ENCODE results near the gene MYO3B. TPM values are rescaled to one million over a fixed set of nuclear protein-coding genes. Genes with fewer than 3 reads are reported as not detected.

The MYO3B gene
- total RNA-seq, 1 donor from 2014 or later: not detected

GRCh38 chr2:170162271-170162632 lies 15.7 kb upstream of the MYO3B start:
- DNase-seq (ENCODE audit: low spot score, unreplicated experiment): no peak
- Mint-ChIP-seq H3K9me3 (ENCODE audit: low read depth) (no peaks in the 10 kb centered on the region), H3K27me3 (no peaks in the 10 kb centered on the region), H3K36me3 (ENCODE audit: insufficient read depth) (no peaks in the 10 kb centered on the region), H3K4me3 (ENCODE audit: low read depth) (no peak overlapping the region), H3K27ac (no peak overlapping the region), H3K4me1 (ENCODE audit: low read depth) (peaks cover 1% of the 10 kb centered on the region)
- no peak for TF ChIP-seq CTCF (IDR thresholded peaks at IDR 0.05; ENCODE audit: unreplicated experiment)

- no peaks in the 10 kb centered on the region for H3K9me3 Mint-ChIP-seq (ENCODE audit: low read depth)
- peaks cover 4% of the 10 kb centered on the region for H3K27me3 Mint-ChIP-seq
- no peak for TF ChIP-seq CTCF (IDR thresholded peaks at IDR 0.05; ENCODE audit: unreplicated experiment)
- peaks cover 1% of the 10 kb centered on the region for H3K4me1 Mint-ChIP-seq (ENCODE audit: low read depth)
- DNase-seq (ENCODE audit: low spot score, unreplicated experiment): no peak
- no peak overlapping the region for H3K27ac Mint-ChIP-seq
- H3K4me3 Mint-ChIP-seq (ENCODE audit: low read depth): no peak overlapping the region
- no peaks in the 10 kb centered on the region for H3K36me3 Mint-ChIP-seq (ENCODE audit: insufficient read depth)
Observed at GRCh38 chr2:170163411-170164065, 14.4 kb upstream of the MYO3B start.

- Mint-ChIP-seq H3K36me3 (ENCODE audit: insufficient read depth) (no peaks in the 10 kb centered on the region), H3K9me3 (ENCODE audit: low read depth) (no peaks in the 10 kb centered on the region), H3K27me3 (peaks cover 4% of the 10 kb centered on the region), H3K4me1 (ENCODE audit: low read depth) (no peaks in the 10 kb centered on the region), H3K27ac (no peak overlapping the region), H3K4me3 (ENCODE audit: low read depth) (no peak overlapping the region)
- no peak for TF ChIP-seq CTCF (IDR thresholded peaks at IDR 0.05; ENCODE audit: unreplicated experiment)
- no peak for DNase-seq (ENCODE audit: low spot score, unreplicated experiment)
Observed at GRCh38 chr2:170165129-170165528, 12.8 kb upstream of the MYO3B start.

GRCh38 chr2:170166735-170167134 lies 11.2 kb upstream of the MYO3B start:
- Mint-ChIP-seq H3K9me3 (ENCODE audit: low read depth) (no peaks in the 10 kb centered on the region), H3K4me1 (ENCODE audit: low read depth) (peaks cover 6% of the 10 kb centered on the region), H3K27ac (no peak overlapping the region), H3K27me3 (peaks cover 4% of the 10 kb centered on the region), H3K36me3 (ENCODE audit: insufficient read depth) (no peaks in the 10 kb centered on the region), H3K4me3 (ENCODE audit: low read depth) (no peak overlapping the region)
- no peak for TF ChIP-seq CTCF (IDR thresholded peaks at IDR 0.05; ENCODE audit: unreplicated experiment)
- DNase-seq (ENCODE audit: low spot score, unreplicated experiment): no peak

GRCh38 chr2:170170281-170171040 lies 7.5 kb upstream of the MYO3B start:
- no peaks in the 10 kb centered on the region for H3K9me3 Mint-ChIP-seq (ENCODE audit: low read depth)
- TF ChIP-seq CTCF (IDR thresholded peaks at IDR 0.05; ENCODE audit: unreplicated experiment): no peak
- no peaks in the 10 kb centered on the region for H3K36me3 Mint-ChIP-seq (ENCODE audit: insufficient read depth)
- peaks cover 4% of the 10 kb centered on the region for H3K27me3 Mint-ChIP-seq
- no peak overlapping the region for H3K4me3 Mint-ChIP-seq (ENCODE audit: low read depth)
- no peak overlapping the region for H3K27ac Mint-ChIP-seq
- DNase-seq (ENCODE audit: low spot score, unreplicated experiment): no peak
- H3K4me1 Mint-ChIP-seq (ENCODE audit: low read depth): peaks cover 6% of the 10 kb centered on the region

Measured in progenitor cell of endocrine pancreas (in vitro differentiated cells).